OCI-LY3 (cell line): ENCODE results near the gene ROBO1.

Experiments
- CTCF ChIP-seq: fragments of 200-600, 300-600 bp; sonication (generic); IDR thresholded peaks from 2 replicates; pipeline ENCODE4 v1.5.1; 2014; ENCODE audit warnings: antibody characterized with exemption, low read length, low read depth
- EZH2phosphoT487 ChIP-seq: fragments of 200-600 bp; shearing (Covaris generic); IDR thresholded peaks from 2 replicates; pipeline ENCODE4 v1.6.1; 2018; ENCODE audit warnings: antibody characterized with exemption, mixed run types, low read depth

- TF ChIP-seq CTCF: no peak
- TF ChIP-seq EZH2phosphoT487: no peak
Measured at GRCh38 chr3:79765911-79766310, 1.9 kb downstream of the ROBO1 start.
